Measurements from ENCODE around the gene SLC22A1.

- TF ChIP-seq, protein P1, sequence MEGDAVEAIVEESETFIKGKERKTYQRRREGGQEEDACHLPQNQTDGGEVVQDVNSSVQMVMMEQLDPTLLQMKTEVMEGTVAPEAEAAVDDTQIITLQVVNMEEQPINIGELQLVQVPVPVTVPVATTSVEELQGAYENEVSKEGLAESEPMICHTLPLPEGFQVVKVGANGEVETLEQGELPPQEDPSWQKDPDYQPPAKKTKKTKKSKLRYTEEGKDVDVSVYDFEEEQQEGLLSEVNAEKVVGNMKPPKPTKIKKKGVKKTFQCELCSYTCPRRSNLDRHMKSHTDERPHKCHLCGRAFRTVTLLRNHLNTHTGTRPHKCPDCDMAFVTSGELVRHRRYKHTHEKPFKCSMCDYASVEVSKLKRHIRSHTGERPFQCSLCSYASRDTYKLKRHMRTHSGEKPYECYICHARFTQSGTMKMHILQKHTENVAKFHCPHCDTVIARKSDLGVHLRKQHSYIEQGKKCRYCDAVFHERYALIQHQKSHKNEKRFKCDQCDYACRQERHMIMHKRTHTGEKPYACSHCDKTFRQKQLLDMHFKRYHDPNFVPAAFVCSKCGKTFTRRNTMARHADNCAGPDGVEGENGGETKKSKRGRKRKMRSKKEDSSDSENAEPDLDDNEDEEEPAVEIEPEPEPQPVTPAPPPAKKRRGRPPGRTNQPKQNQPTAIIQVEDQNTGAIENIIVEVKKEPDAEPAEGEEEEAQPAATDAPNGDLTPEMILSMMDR (IDR thresholded peaks at IDR 0.05), result no peak
- no peak for TF ChIP-seq POLR2A (IDR thresholded peaks at IDR 0.05; ENCODE audit: low read depth)
- TF ChIP-seq POLR2AphosphoS5 (IDR thresholded peaks at IDR 0.05), result no peak
These were observed 73.2 kb downstream of the SLC22A1 start for GRCh38 chr6:160194808-160195207.
